ENCODE data around the gene OMA1. TPM values are rescaled to one million over a fixed set of nuclear protein-coding genes. Genes with fewer than 3 reads are reported as not detected.

OMA1 gene
- total and polyA plus RNA-seq, 2 of the 4 experiments (the other 2 are of a cell fraction) = 5.9 to 6.4 TPM

DNA sequence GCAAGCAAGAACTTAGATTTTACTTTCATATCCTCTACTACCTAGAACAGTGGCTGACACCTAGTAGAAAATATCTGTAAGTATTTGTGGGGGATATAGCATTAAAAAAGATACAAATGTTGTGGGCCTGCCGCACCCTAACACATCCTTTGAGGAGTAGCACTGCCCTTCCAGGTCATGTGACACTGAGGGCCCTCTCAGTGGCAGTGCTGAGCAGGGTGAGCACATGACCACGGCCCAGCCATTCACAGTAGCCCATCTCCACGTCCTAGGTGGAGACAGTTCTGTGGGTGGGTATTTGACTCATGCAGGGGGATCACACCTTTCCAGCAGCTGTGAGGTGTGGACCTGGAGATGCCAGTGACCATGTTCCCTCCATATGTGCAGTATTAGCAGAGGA is 108.9 kb downstream of the OMA1 start:
- WGBS, 2 experiments (ENCODE audit: extremely low coverage in 2 of 2, insufficient read length in 1 of 2) = no CpG with 5 or more reads among the region's 3 CpGs
- no peak overlapping the region for H3K4ac ChIP-seq (ENCODE audit: low read depth, low read length)
- POLR2A ChIA-PET (ENCODE audit: unreplicated experiment) = no interaction called here

More for the DNA sequence above, 108.9 kb downstream of the OMA1 start:
- CTCF ChIA-PET = no interaction called here
- no peak for TF ChIP-seq MAFK (IDR thresholded peaks at IDR 0.05; ENCODE audit: low read depth, low read length)
- TF ChIP-seq, protein P1, sequence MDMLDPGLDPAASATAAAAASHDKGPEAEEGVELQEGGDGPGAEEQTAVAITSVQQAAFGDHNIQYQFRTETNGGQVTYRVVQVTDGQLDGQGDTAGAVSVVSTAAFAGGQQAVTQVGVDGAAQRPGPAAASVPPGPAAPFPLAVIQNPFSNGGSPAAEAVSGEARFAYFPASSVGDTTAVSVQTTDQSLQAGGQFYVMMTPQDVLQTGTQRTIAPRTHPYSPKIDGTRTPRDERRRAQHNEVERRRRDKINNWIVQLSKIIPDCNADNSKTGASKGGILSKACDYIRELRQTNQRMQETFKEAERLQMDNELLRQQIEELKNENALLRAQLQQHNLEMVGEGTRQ (IDR thresholded peaks at IDR 0.05; ENCODE audit: low read depth, low read length) = 0 out of 2 replicates have a peak, but pooled peaks have one; percentile 22
- H3K4me3 ChIP-seq (ENCODE audit: insufficient read depth, low read depth, low read length) = no peak overlapping the region
- H3K4me1 ChIP-seq (ENCODE audit: control insufficient read depth, insufficient read depth, low read length) = peaks cover 6% of the 10 kb centered on the region; the same call in 1 of the 2 replicates
- no peak overlapping the region for H3K18ac ChIP-seq (ENCODE audit: low read depth, low read length)
- no peak overlapping the region for H3K14ac ChIP-seq (replicated peaks; ENCODE audit: low read depth, low read length)
- no peaks in the 10 kb centered on the region for H4K20me1 ChIP-seq (ENCODE audit: insufficient read depth, low read length)
- H3K4me2 ChIP-seq (ENCODE audit: low read depth, low read length) = no peak overlapping the region
- no peak overlapping the region for H3K27ac ChIP-seq (ENCODE audit: insufficient read depth, low read length)
- no peak overlapping the region for H2BK5ac ChIP-seq (ENCODE audit: low read depth, low read length, poor library complexity, severe bottlenecking)
- H2BK120ac ChIP-seq (ENCODE audit: low read depth, low read length) = no peak overlapping the region
- no peak overlapping the region for H4K91ac ChIP-seq (ENCODE audit: insufficient read depth, low read depth, low read length)
- ATAC-seq (ENCODE audit: low read depth) = no peak
- no peaks in the 10 kb centered on the region for H3K9me1 ChIP-seq (ENCODE audit: insufficient read depth, low read length)
- no peak overlapping the region for H2AFZ ChIP-seq (replicated peaks; ENCODE audit: low read length, poor library complexity)
- H3K23ac ChIP-seq (ENCODE audit: low read depth, low read length) = no peak overlapping the region
- no peaks in the 10 kb centered on the region for H3K79me1 ChIP-seq (ENCODE audit: low read depth in 1 of 2, low read length in 2 of 2)
- H4K5ac ChIP-seq (ENCODE audit: low read depth, low read length) = no peak overlapping the region
- H3K36me3 ChIP-seq (ENCODE audit: control insufficient read depth, insufficient read depth, low read length) = no peaks in the 10 kb centered on the region
- H3K9me3 ChIP-seq (ENCODE audit: control insufficient read depth, insufficient read depth, low read length) = no peaks in the 10 kb centered on the region
- H2BK20ac ChIP-seq (ENCODE audit: low read depth, low read length) = no peak overlapping the region
- dilution Hi-C loops (cut with HindIII; ENCODE audit: low sequenced_read_pairs, unreplicated experiment) = no loop called here
- peaks cover 2% of the 10 kb centered on the region; the same call in 1 of the 2 replicates for H3K27me3 ChIP-seq (ENCODE audit: control insufficient read depth, insufficient read depth, low read length)
- intact Hi-C loops (cut with micrococcal nuclease) = no loop called here
- H3K56ac ChIP-seq (ENCODE audit: extremely low read depth, insufficient read depth, low read length) = no peak overlapping the region
- H3K9ac ChIP-seq (ENCODE audit: low read depth, low read length) = no peak overlapping the region
- H2BK15ac ChIP-seq (ENCODE audit: low read depth, low read length) = no peak overlapping the region
- no peak for DNase-seq
- no peak overlapping the region for H2AK9ac ChIP-seq (replicated peaks; ENCODE audit: low read depth, low read length, poor library complexity)
- in situ Hi-C loops (cut with MboI; ENCODE audit: low sequenced_read_pairs) = no loop called here
- BruUV-seq (replicated peaks) = no TSS peak
- H2AK5ac ChIP-seq (ENCODE audit: low read depth, low read length) = no peak overlapping the region
- no peak overlapping the region for H4K8ac ChIP-seq (ENCODE audit: low read depth in 2 of 2, low read length in 2 of 2)

Data from IMR-90 (cell line).